Measurements from ENCODE around the gene GAMT.
A peak's percentile ranks its signal among the peaks of the same experiment; 100 is the strongest.

GAMT gene

GRCh38 chr19:1407528-1408299 lies 6.4 kb upstream of the GAMT start, which contains the start of gene DAZAP1:
DAZAP1 (plus strand) TSS chr19:1407586; CDS start chr19:1407774, 188 bp downstream.
- intact Hi-C loops (cut with DNase I) = loop anchor here (2.0 kb wide), 1 partner anchor 29 kb away; no protein-coding TSS in a partner anchor
- peak in 2 of 10 donors; percentile 79 to 82 for DNase-seq

GRCh38 chr19:1406774-1407527 lies 5.6 kb upstream of the GAMT start:
- intact Hi-C loops (cut with DNase I) = no loop called here

DNA sequence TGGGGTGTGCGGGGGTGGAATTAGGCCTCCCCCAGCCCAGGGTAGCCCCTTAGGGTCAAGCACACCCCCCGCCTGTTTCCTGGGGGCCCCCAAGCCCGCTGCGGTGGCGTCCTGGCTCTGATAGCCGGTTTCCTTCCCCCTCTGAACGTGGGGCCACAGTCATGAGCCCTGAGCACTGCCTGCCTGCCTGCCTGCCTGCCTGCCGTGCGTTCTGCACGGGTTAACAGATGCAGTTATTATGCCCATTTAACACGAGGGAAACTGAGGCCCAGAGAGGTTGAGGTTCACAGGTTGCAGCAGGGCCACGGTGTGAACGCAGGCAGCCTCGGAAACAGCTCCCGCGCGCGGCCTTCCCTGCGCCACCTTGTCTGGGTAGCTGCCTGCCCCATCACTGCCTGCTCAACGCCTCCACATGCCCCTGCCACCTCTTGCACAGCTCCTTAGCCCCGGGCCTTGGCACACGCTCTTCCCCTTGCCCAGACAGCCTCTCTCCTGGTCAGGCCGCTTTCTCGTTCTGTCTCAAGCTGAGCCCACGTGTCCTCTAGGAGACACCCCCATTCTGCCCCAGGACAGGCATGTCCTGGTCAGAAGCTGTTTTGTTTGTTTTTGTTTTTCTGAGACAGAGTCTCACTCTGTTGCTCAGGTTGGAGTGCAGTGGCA lies 1.2 kb upstream of the GAMT start:
- DNase-seq = peak in 2 of 10 donors; percentile 72 to 80
- intact Hi-C loops (cut with DNase I) = loop anchor here (5.0 kb wide), 1 partner anchor 45 kb away; no protein-coding TSS in a partner anchor

More at GRCh38 chr19:1406774-1407527, 5.6 kb upstream of the GAMT start:
- peak; percentile 96 to 100 (median 98) for DNase-seq

DNA sequence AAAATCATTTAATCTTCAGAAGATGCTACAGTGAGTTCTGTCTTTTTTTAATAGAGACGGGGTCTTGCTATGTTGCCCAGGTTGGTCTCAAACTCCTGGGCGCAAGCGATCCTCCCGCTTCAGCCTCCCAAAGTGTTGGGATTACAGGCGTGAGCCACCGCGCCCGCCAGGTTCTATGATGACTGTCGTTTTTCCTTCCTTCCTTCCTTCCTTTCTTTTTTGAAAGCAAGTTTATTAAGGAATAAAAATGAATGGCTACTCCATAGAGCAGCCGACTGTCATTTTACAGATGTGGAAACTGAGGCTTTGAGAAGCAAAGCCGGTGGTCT lies 511 bp upstream of the GAMT start:
- no peak for DNase-seq
- intact Hi-C loops (cut with DNase I) = loop anchor here (5.0 kb wide), 1 partner anchor 45 kb away; no protein-coding TSS in a partner anchor

- DNase-seq = peak in 4 of 10 donors; percentile 58 to 93 (median 90)
- intact Hi-C loops (cut with DNase I) = loop anchor here (5.0 kb wide), 1 partner anchor 43 kb away; no protein-coding TSS in a partner anchor
Measured at GRCh38 chr19:1400281-1401137, 833 bp downstream of the GAMT start.

DNA sequence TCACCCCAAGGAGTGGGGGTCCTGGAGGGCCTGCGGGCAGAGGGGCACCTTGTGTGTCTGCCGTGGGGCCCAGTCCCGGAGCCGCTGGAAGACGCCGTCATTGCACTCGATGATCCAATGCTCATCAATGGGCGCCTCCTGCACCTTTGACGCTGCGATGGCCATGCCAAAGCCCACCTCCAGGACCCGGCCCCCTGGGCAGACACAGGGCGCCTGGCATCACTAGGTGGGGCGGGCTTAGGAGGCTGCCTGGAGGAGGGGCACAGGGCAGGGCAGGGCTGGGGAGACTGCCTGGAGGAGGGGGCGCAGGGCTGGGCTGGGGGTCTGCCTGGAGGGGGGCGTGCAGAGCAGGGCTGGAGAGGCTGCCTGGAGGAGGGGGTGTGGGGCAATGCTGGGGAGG lies 1.6 kb downstream of the GAMT start:
- intact Hi-C loops (cut with DNase I) = loop anchor here (5.0 kb wide), 1 partner anchor 42 kb away; no protein-coding TSS in a partner anchor
- DNase-seq = peak in 2 of 10 donors; percentile 75 to 78

- peak in 1 of 10 donors; percentile 74 for DNase-seq
- intact Hi-C loops (cut with DNase I) = no loop called here
Measured at GRCh38 chr19:1399079-1399478, 2.3 kb downstream of the GAMT start.

DNA sequence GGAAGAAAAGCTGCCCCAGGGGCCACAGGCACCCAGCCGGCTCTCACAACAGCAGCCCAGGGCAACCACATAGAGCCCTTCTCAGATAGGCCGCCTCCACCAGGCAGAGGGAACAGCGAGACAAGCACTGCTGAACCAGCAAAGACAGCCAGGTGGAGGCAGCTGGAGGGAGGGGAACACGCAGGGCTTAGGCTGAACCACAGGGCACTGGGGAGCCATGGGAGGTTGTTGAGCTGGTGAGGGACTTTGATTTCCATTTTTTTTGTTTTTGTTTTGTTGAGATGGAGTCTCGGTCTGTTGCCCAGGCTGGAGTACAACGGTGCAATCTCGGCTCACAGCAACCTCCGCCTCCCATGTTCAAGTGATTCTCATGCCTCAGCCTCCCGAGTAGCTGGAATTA lies 3.5 kb downstream of the GAMT start:
- DNase-seq = no peak
- intact Hi-C loops (cut with DNase I) = no loop called here

DNA sequence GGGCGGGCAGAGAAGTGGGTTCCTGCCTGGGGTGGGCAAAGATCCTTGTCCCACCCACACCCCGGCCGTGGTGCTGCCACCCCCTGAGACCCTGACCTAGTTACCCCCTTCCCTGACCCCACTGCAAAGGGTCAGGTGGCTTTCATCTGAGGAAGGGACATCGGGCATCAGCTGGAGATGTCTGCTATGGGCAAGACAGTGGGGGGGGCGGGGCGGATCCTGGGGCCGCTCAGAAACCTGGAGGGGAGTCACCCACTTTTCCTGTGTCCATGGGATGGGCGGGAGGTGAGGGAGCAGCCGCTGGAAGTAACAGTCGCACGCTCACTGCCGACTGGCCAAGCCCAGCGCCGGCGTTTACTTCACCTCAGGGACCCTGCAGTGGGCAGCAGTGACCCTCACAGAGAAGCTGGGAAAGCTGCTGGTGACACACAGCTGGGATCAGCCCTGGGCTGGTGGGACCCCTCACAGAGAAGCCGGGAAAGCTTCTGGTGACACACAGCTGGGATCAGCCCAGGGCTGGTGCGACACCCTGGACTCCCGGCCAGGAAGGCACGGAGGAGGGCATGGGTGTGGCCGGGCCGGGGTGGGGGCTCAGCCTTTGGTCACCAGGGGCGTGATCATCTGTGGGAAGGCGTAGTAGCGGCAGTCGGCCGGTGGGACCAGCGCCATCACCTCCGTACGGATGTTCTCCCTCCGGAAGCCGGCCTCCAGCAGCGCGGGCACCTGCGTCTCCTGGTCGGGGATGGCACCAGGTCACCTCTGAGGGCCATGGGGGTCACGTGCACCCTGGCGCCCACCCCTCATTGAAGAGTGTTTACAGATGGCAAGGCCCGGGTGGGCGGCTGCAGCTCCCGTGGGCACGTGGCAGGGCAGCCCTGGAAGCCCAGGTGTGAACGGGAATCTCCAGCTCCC lies 4.3 kb downstream of the GAMT start:
- DNase-seq = peak in 1 of 10 donors; percentile 90
- intact Hi-C loops (cut with DNase I) = no loop called here

GRCh38 chr19:1396019-1396767 lies 5.1 kb downstream of the GAMT start:
- peak in 1 of 10 donors; percentile 84 for DNase-seq

DNA sequence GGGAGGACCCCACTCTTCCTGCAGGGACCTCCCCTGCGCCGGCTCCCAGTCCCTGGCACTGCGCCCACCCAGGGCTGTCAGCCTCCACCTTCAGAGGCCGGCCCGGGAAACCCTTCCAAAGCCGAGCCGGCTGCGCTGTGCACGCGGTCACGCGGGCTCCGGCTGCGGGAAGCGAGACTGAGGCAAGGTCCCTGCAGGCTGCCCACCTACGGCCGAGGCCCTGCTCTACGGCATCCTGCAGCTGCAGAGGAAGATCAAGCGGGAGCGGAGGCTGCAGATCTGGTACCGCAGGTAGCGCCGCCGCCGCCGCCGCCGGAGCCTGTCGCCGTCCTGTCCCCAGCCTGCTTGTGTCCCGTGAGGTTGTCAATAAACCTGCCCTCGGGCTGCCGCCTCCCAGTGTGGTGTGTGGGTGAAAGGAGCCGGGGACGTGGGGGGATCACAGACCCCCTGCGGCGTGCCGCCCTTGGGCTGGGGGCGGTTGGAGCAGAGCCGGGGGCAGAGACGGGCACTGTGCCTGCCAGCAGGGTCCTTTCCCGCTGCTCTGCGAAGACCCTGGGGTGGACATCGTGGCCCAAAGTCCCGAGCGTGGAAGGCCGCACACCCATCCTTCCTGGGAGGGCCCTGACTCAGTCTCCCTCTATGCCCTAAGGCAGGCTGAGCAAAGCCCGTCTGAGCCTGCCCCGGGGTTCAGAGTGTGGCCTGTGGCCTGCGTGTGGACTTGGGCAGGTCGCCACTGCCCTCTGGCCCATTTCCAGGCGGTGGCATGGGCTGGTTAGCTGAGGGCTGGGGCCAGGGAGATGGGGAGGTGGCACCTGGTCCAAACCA lies 5.9 kb downstream of the GAMT start:
- DNase-seq = peak in 2 of 10 donors; percentile 11 to 89
- intact Hi-C loops (cut with DNase I) = no loop called here

More at GRCh38 chr19:1396019-1396767, 5.1 kb downstream of the GAMT start:
- intact Hi-C loops (cut with DNase I) = no loop called here

GRCh38 chr19:1394252-1395193 lies 6.8 kb downstream of the GAMT start:
- peak in 2 of 10 donors; percentile 70 to 91 for DNase-seq
- intact Hi-C loops (cut with DNase I) = no loop called here

DNA sequence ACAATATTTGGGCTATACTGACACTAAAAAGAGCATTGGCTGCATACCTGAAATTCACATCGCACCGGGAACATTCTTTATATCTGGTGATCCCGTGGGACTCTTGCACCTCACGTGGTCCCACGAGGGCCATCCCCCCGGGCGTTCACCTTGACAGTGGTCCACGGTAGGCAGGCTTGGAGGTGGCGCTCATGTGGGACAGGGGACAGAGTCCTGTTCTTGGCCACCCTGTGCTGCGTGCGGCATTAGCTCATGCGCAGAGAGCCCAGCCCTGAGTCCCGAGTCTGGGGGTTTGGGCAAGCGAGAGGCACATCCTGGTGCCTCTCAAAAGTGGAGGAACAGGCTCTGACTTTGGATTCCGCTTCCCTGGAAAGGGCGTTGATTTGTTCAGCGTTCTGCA lies 7.5 kb downstream of the GAMT start:
- intact Hi-C loops (cut with DNase I) = no loop called here
- no peak for DNase-seq

DNA sequence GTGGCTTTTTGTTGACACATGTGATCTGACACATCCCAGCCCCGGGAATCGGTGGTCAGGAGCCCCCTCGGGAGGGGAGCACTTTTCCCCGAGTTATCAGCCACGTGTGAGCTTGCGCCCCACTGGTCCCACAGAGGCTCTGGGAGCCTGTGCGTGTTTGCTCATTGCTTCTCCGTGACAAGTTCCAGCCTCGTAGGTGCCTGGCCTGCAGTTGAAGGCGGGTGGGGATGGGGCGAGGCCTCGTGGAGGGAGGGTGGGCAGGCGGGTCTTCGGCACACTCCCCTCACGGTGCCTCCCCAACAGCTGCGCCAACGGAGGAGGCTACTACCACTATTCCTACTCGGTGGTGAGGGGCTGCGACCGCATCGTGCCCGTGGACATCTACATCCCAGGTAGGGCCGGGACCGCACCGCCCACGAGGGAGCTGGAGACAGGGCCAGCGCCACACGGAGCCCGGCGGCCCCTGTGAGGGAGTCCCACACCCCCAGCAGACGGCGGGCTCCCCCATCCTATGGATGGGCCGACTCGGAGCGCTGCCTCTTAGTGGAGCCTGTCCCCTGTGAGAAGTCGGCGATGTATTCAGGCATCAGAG lies 8.3 kb downstream of the GAMT start:
- intact Hi-C loops (cut with DNase I) = no loop called here
- DNase-seq = peak in 1 of 10 donors; percentile 84

DNA sequence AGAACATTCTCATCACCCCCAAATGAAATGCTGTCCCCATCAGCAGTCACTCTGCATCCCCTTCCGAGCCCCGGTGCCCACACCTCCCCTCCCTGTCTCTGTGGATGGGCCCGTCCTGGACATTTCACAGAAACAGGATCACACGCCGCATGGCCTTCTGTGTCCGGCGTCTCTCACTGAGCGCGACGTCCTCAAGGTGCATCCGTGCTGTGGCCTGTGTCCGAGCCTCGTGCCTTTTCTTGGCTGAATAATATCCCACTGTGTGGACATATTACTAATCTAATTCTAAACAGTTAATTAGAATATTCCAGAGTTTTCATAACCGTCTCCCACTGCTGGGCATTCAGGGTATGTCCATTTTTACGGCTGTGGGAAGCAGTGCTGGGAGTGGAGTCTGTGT lies 8.9 kb downstream of the GAMT start:
- DNase-seq = no peak

More for the DNA sequence above, 8.9 kb downstream of the GAMT start:
- intact Hi-C loops (cut with DNase I) = no loop called here
